Neural cell (in vitro differentiated cells): Measurements from ENCODE around the gene RPL7L1. TPM values are rescaled to one million over a fixed set of nuclear protein-coding genes. Genes with fewer than 3 reads are reported as not detected.

ENCODE experiments used
- H2AFZ ChIP-seq: fragments of 200-600, 300-800 bp; sonication (generic), shearing (Covaris generic); 2 replicates; pipeline ENCODE4 v1.6.0; 2014; ENCODE audit warnings: low read depth, mild to moderate bottlenecking, antibody characterized with exemption, low read length, moderate library complexity
- H3F3A ChIP-seq: fragments of 200-600 bp; shearing (Covaris generic); 2 replicates; pipeline ENCODE4 v1.6.1; 2016; ENCODE audit warnings: mild to moderate bottlenecking, moderate library complexity, mixed read lengths, antibody characterized with exemption, low read length; ENCODE audit not compliant: insufficient read depth, poor library complexity, severe bottlenecking
- H3K27ac ChIP-seq: fragments of 200-600, 300-800 bp; sonication (generic), shearing (Covaris generic); 2 replicates; pipeline ENCODE4 v1.5.1; 2014; ENCODE audit warnings: mild to moderate bottlenecking, low read length, moderate library complexity
- H3K27me3 ChIP-seq: fragments of 300-800, 200-600 bp; sonication (generic), shearing (Covaris generic); 2 replicates; pipeline ENCODE4 v1.6.0; 2014; ENCODE audit warnings: mild to moderate bottlenecking, low read depth, low read length, moderate library complexity; ENCODE audit not compliant: insufficient read depth
- H3K36me3 ChIP-seq: fragments of 300-800, 200-600 bp; sonication (generic), shearing (Covaris generic); 2 replicates; pipeline ENCODE4 v1.5.1; 2014; ENCODE audit warnings: mild to moderate bottlenecking, antibody characterized with exemption, low read length, moderate library complexity; ENCODE audit not compliant: insufficient read depth
- H3K4me2 ChIP-seq: fragments of 300-800, 200-600 bp; sonication (generic), shearing (Covaris generic); 2 replicates; pipeline ENCODE4 v1.6.0; 2014; ENCODE audit warnings: mild to moderate bottlenecking, low read length
- H3K4me3 ChIP-seq: fragments of 300-800, 200-600 bp; sonication (generic), shearing (Covaris generic); 2 replicates; pipeline ENCODE4 v1.5.1; 2014; ENCODE audit warnings: mild to moderate bottlenecking, low read length, moderate library complexity
- H3K79me2 ChIP-seq: fragments of 200-600 bp; shearing (Covaris generic); replicated peaks from 2 replicates; pipeline ENCODE4 v1.6.0; 2014; ENCODE audit warnings: mild to moderate bottlenecking, low read length, moderate library complexity; ENCODE audit not compliant: insufficient read depth
- H3K9ac ChIP-seq: fragments of 300-800, 200-600 bp; sonication (generic), shearing (Covaris generic); 2 replicates; pipeline ENCODE4 v1.6.1; 2016; ENCODE audit warnings: mild to moderate bottlenecking, low read length, mixed read lengths
- H3K9me2 ChIP-seq: fragments of 200-600 bp; shearing (Covaris generic); 2 replicates; pipeline ENCODE4 v1.6.1; 2016; ENCODE audit warnings: mild to moderate bottlenecking, low read length, mixed read lengths; ENCODE audit not compliant: insufficient read depth
- H3K9me3 ChIP-seq: fragments of 200-600, 300-800 bp; sonication (generic), shearing (Covaris generic); 2 replicates; pipeline ENCODE4 v1.6.1; 2016; ENCODE audit warnings: mild to moderate bottlenecking, mixed run types, low read length, moderate library complexity, mixed read lengths
- H4K20me1 ChIP-seq: fragments of 200-600 bp; shearing (Covaris generic); 2 replicates; pipeline ENCODE4 v1.6.1; 2016; ENCODE audit warnings: mild to moderate bottlenecking, mixed run types; ENCODE audit not compliant: insufficient read depth
- CTCF ChIP-seq: fragments of 450-650 bp; IDR thresholded peaks from 2 replicates; pipeline ENCODE4 v1.5.1; 2014; ENCODE audit warnings: antibody characterized with exemption, mild to moderate bottlenecking, moderate library complexity; ENCODE audit not compliant: poor library complexity, severe bottlenecking
- EP300 ChIP-seq: fragments of 450-650 bp; conservative IDR thresholded peaks from 2 replicates; pipeline ENCODE4 v1.6.1; 2014; ENCODE audit warnings: antibody characterized with exemption, mild to moderate bottlenecking, moderate library complexity; ENCODE audit not compliant: poor library complexity, severe bottlenecking
- EZH2 ChIP-seq: fragments of 200-600, 300-800 bp; shearing (Covaris generic), sonication (generic); IDR thresholded peaks from 2 replicates; pipeline ENCODE4 v1.6.1; 2014; ENCODE audit warnings: antibody characterized with exemption, low read length, borderline replicate concordance, mild to moderate bottlenecking; ENCODE audit not compliant: insufficient read depth, poor library complexity, severe bottlenecking
- MXI1 ChIP-seq: fragments of 450-650 bp; conservative IDR thresholded peaks from 2 replicates; pipeline ENCODE4 v1.6.1; 2014; ENCODE audit warnings: antibody characterized with exemption, mild to moderate bottlenecking; ENCODE audit not compliant: poor library complexity, severe bottlenecking
- POLR2AphosphoS5 ChIP-seq: IDR thresholded peaks from 2 replicates; pipeline ENCODE4 v1.6.1; 2012
- RAD21 ChIP-seq: fragments of 450-650 bp; conservative IDR thresholded peaks from 2 replicates; pipeline ENCODE4 v1.6.1; 2014; ENCODE audit warnings: antibody characterized with exemption, mild to moderate bottlenecking, moderate library complexity
- REST ChIP-seq: IDR thresholded peaks from 2 replicates; pipeline ENCODE4 v1.6.1; 2012; ENCODE audit warnings: borderline replicate concordance
- SMC3 ChIP-seq: fragments of 450-650 bp; conservative IDR thresholded peaks from 2 replicates; pipeline ENCODE4 v1.6.1; 2014; ENCODE audit warnings: antibody characterized with exemption, mild to moderate bottlenecking, moderate library complexity; ENCODE audit not compliant: poor library complexity
- TAF1 ChIP-seq: IDR thresholded peaks from 2 replicates; pipeline ENCODE4 v1.6.1; 2012; ENCODE audit warnings: low read depth
- polyA plus RNA-seq: library from polyadenylated mRNA; depleted of rRNA; stranded (reverse); fragments of >200 nt; gene quantifications from 2 replicates; pipeline ENCODE4 v1.2.3, GENCODE V29; 2014

Gene RPL7L1
- polyA plus RNA-seq, 1 donor from 2014 or later: 88.5 TPM

- H3K36me3 ChIP-seq: no peaks in the 10 kb centered on the region
- H3K9me3 ChIP-seq: no peaks in the 10 kb centered on the region
These were observed 53.8 kb downstream of the RPL7L1 start for GRCh38 chr6:42933205-42933604.

GRCh38 chr6:42935322-42935721, 55.9 kb downstream of the RPL7L1 start:
- Histone ChIP-seq H3K79me2 (peaks cover 20% of the 10 kb centered on the region), H4K20me1 (no peaks in the 10 kb centered on the region), H3K4me3 (no peak overlapping the region), H3K36me3 (no peaks in the 10 kb centered on the region), H3K9me2 (no peaks in the 10 kb centered on the region), H3K4me2 (no peak overlapping the region), H3K27ac (no peak overlapping the region), H3F3A (no peaks in the 10 kb centered on the region), H2AFZ (no peak overlapping the region), H3K9ac (no peak overlapping the region), H3K9me3 (no peaks in the 10 kb centered on the region), H3K27me3 (no peaks in the 10 kb centered on the region)
- TF ChIP-seq EZH2 (no peak), SMC3 (no peak), RAD21 (no peak), CTCF (no peak), REST (no peak), TAF1 (no peak)

More at GRCh38 chr6:42933205-42933604, 53.8 kb downstream of the RPL7L1 start:
- Histone ChIP-seq H3K4me3 (no peak overlapping the region), H3K79me2 (peaks cover 20% of the 10 kb centered on the region), H3K9ac (no peak overlapping the region), H3F3A (no peaks in the 10 kb centered on the region), H3K9me2 (no peaks in the 10 kb centered on the region), H4K20me1 (no peaks in the 10 kb centered on the region), H3K27me3 (no peaks in the 10 kb centered on the region), H2AFZ (no peak overlapping the region), H3K27ac (no peak overlapping the region), H3K4me2 (no peak overlapping the region)
- TF ChIP-seq SMC3 (no peak), REST (no peak), RAD21 (no peak), EZH2 (no peak), CTCF (no peak), POLR2AphosphoS5 (no peak), TAF1 (no peak), MXI1 (no peak), EP300 (no peak)
